Urothelium cell line (cell line): ENCODE data around the gene OR10K1.
"Not testable (repeated sequence)": the region's sequence is repeated elsewhere in the genome, so short reads cannot be mapped to it uniquely, and the experiment has no call there.

Experiments used
- DNase-seq: peaks from one replicate; pipeline ENCODE4 v3.0.0; 2011; ENCODE audit warnings: low spot score, mixed read lengths
- FAIRE-seq: peaks from 2 replicates; lab custom pipeline; 2011; peaks lifted over from hg19 to GRCh38; lab: Jason Lieb, UNC

Gene OR10K1, protein sequence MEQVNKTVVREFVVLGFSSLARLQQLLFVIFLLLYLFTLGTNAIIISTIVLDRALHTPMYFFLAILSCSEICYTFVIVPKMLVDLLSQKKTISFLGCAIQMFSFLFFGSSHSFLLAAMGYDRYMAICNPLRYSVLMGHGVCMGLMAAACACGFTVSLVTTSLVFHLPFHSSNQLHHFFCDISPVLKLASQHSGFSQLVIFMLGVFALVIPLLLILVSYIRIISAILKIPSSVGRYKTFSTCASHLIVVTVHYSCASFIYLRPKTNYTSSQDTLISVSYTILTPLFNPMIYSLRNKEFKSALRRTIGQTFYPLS

GRCh38 chr1:158461534-158461933 is at the start of gene OR10K1:
Gene OR10K1 (plus strand): TSS chr1:158461834. CDS start chr1:158465562, 3,728 bp downstream.
- FAIRE-seq (no peak), DNase-seq (no peak)

DNA sequence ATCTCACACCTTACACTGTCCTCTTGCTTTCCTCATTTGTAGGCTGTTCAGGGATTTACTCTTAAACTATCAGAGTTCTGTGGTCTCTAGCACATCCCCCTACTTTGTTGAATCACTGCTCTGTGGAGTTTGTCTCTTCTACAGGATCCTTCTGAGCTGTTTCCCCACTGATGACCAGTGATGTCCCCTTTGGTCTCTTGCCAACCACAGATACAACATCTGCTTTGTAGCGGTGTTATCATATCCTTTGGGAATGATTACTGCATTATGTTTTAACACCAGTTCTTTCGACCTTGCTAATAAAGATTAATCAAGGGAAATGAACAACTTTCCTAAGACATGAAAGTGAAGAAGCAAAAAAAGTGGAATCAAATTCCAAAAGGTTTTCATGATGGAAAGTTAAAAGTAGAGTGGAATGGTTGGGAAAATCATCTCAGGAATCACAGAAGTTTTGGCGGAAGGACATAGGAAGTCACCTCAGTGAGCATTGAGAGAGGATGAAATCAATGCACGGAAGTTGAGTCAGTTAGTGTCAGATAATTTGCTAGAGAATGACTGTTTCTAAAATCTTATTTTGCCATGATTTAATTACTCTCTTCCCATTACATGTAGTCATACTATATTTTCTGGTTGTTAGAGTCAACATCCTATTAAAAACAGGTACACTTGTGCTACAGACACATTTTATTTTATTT is 46.8 kb upstream of the OR10K1 start:
- FAIRE-seq (no peak), DNase-seq (no peak)

DNA sequence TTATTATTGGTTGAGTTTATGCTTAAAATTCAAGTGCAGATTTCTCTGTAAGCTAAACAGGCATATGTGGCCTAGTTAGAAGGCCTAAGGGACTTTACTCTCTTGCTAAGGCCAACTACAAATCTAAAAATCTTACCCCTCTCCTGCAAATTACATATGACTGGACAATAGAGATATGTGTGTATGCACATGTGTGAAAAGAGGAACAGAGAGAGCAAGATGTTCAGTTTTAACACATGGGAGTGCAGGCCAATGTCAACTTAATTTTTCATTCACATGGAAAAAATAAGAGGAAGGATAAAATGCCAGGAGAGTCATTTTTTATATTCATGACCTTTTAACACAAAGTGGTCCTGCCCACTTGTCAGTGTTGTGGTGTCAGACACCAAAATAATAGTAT is 44.0 kb upstream of the OR10K1 start:
- DNase-seq (no peak), FAIRE-seq (no peak)

GRCh38 chr1:158422212-158422611 is 39.4 kb upstream of the OR10K1 start:
- FAIRE-seq (no peak), DNase-seq (no peak)

DNA sequence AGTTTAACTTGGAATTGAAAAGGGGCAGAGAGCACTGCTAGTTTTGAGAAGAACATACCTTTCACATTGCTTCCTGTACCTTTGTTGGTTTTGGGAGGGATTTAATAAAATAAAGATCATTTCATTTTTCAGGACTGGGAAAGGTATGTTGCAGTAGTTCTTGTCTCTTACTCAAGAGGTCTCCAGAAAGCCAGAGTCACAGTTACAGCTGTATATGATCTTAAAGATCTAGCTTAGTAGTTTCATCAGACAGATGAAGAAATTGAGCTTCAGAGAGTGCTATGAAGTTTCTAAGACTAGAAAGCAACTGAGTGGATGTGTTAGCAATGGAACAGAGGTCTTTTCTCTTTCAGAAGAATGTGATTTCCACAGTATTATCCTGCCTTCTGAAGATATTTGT is 36.6 kb upstream of the OR10K1 start:
- no peak for DNase-seq
- FAIRE-seq, result no peak

DNA sequence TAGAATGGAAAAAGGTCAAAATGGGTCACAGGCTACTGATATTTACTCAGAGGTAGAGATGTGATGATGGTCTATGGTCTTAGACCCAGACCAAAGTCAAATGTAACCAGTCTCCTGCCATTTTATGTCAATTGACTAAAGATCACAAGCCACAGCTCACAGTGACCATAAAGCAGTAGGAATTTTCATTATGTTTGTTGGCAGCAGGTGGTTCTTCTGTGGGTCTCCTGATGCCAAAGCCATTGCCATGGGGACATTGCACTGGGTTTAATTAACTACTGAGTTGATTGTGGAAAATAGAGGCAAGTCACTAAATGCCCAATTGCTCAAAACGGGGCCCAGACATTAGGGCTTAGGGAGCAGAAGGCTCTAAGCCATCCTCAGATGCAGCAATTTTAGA is 35.5 kb upstream of the OR10K1 start, which contains the start of gene OR10K2:
Gene OR10K2, minus strand, starts transcription at position 101 of the 400 bp plus-strand sequence. CDS start 5,371 bp downstream, outside the sequence.
- no peak for DNase-seq
- FAIRE-seq, result no peak

DNA sequence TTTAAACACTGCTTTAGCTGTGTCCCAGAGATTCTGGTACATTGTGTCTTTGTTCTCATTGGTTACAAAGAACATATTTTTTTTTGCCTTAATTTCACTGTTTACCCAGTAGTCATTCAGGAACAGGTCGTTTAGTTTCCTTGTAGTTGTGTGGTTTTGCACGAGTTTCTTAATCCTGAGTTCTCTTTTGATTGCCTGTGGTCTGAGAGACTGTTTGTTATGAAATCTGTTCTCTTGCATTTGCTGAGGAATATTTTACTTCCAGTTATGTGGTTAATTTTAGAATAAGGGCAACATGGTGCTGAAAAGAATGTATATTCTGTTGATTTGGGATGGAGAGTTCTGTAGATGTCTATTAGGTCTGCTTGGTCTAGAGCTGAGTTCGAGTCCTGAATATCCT is 31.5 kb upstream of the OR10K1 start:
- DNase-seq, FAIRE-seq: not testable (repeated sequence)

- FAIRE-seq (no peak), DNase-seq (no peak)
These were observed 26.9 kb upstream of the OR10K1 start for GRCh38 chr1:158434741-158435140.

DNA sequence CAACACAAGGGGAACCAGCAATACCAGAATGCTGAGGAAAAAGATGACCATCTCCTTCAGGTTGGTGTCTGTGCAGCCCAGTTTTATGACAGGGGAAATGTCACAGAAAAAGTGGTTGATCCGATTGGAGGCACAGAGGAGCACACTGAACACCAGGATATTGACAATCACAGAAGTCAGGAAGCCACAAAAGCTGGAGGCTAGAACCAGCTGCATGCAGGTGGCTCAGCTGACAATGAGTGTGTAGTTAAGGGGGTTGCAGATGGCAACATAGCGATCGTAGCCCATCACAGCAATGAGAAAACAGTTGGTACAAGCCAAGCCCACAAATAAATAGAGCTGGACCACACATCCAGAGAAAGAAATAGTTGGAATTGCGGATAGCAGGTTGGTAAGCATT is 16.3 kb upstream of the OR10K1 start:
- FAIRE-seq, result no peak

DNA sequence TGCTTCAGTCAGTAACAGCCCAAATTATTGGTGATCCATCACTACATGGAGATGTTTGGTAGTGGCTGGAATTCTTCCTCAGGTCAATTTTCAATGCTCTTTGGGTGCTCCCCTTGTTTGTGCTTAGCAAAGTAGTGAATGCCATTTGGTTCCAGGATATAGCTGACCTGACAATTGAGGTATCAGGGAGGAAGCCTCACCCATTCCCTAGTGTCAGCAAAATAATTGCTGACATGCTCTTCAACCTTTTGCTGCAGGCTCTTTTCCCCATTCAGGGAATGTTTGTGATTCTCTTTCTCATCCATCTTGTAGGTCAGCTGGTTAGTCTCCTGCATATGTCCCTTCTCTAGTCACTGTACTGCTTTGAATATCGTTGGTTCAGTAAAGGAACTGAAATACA is 7.1 kb upstream of the OR10K1 start:
- FAIRE-seq, result no peak
- no peak for DNase-seq

More for the DNA sequence above, 16.3 kb upstream of the OR10K1 start:
- DNase-seq, result no peak

DNA sequence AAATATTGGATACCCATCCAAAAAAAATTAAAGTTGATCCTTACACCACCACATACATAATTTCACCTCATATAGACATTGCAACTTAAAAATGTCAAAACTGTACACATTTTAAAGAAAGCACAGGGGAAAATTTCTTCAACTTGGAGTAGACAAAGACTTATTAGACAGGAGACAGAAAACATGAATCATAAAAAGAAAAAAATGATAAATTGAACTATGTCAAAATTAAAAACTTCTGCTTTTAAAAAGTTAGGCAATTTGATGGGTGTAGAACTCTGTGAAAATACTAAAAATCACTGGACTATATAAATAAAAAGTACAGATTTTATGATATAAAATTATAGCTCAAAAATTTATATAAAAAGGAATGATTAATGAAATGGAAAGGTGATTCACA is 4.4 kb upstream of the OR10K1 start:
- FAIRE-seq, result no peak
- DNase-seq, result no peak

- peak; percentile 24 for DNase-seq
- FAIRE-seq, result no peak
These were observed 3.4 kb upstream of the OR10K1 start for GRCh38 chr1:158458263-158458662.

DNA sequence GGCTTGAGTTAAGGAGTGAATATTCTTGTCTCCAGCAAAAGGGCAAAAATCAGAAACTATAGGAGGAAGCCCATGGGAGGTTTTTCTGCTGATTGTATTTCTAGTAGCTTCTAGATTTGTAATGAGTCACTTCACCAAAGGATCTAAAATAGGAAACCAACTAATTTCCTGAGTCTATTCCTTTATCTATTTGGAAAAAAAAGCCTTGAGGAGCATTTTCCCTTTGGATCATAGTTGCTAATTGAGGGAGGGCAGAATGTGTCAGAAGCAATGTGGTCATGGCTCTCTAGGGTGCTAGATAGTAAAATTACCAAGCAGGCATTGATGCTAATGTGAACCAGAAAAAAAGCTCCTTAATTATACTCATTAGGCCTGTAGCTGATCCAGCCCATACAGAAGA is 10.3 kb downstream of the OR10K1 start, which contains the start of gene OR10R2:
Gene OR10R2, plus strand, starts transcription at position 301 of the 400 bp plus-strand sequence. CDS start 106 bp downstream, outside the sequence.
- FAIRE-seq (no peak), DNase-seq (no peak)

DNA sequence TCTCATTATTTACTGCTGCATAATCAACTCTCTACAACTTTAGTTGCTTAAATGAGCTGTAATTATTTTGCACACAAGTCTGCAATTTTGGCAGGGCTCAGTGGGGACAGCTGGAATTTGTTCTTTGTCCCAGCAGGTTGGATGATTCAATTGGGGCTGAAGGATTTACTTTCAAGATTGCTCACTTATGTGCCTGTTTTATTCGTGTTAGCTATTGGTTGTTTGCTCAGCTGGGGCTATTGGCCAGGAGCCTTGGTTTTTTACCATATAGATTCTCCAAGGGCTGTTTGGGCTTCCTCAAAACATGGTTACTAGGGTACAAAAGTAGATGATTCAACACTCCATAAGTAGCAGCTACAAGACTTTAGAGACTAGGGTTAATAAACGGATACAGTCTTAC is 23.8 kb downstream of the OR10K1 start:
- FAIRE-seq (no peak), DNase-seq (no peak)

- no peak for DNase-seq
These were observed 29.7 kb downstream of the OR10K1 start for GRCh38 chr1:158491316-158491715.

DNA sequence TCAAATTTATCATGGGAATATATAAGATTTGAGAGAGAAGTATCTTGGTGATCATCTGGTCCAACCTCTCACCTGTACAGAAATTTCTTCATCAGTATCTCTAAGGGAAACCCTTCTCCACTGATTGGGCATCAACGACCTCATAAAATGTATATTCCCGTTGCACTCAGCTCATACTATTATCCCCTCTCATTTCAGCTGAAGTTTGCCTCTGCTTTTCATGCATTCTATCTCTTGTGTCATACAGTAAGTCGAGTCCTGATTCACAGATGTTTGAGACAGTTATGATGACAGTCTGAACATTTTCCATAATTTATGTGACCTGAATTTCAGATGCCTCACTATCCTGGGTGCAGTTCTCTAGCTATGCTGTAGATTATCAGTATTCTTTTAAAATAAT is 31.4 kb downstream of the OR10K1 start:
- FAIRE-seq, result no peak
- DNase-seq, result no peak

More at GRCh38 chr1:158491316-158491715, 29.7 kb downstream of the OR10K1 start:
- FAIRE-seq, result no peak

DNA sequence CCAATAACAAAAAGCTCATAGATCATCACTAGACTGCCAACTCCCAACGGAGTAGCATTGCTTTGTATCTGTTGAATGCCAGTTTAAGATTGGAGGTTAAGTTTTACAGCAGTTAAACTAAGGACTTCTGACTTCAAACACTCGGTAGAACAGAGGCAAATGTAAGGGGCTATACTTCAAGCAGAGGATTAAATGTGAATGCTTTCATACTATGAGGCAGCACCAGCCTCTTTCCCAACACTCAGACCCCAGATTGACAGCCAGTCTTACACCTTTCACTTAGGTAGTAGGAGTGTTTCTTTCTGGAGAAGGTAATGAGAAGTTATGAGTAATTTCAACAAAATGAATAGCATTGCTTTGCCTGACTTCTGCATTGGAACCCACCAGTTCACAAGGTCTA is 33.2 kb downstream of the OR10K1 start:
- FAIRE-seq (no peak), DNase-seq (no peak)

DNA sequence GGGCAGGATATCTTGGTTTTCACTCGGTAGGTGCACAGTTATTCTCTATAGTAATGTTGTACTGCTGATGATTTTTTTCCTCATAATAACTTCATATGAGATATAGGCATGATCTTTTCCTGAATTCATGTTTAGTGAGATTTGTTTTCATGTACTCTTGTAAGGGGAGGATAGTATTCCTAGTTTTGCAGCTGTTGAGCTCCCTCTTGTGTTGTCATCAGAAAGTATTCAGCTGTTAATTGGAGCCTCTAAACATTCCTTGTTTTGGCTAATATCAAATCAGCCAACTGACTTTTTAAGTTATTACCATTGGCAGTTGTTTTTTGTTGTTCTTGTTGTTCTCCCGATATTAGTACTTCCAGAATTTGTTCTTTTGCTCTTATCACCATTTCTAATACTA is 34.7 kb downstream of the OR10K1 start:
- DNase-seq (peak; percentile 19), FAIRE-seq (no peak)

GRCh38 chr1:158506369-158506987 is 44.8 kb downstream of the OR10K1 start:
- FAIRE-seq, result no peak
- peak; percentile 10 for DNase-seq

- FAIRE-seq (no peak), DNase-seq (no peak)
These were observed 45.9 kb downstream of the OR10K1 start for GRCh38 chr1:158507511-158507910.

GRCh38 chr1:158509471-158510156 is 48.0 kb downstream of the OR10K1 start:
- peak; percentile 19 for DNase-seq

More at GRCh38 chr1:158509471-158510156, 48.0 kb downstream of the OR10K1 start:
- FAIRE-seq, result no peak
